H1 (cell line): ENCODE results near the gene TBC1D13. TPM values are rescaled to one million over a fixed set of nuclear protein-coding genes. Genes with fewer than 3 reads are reported as not detected.

Experiments used
- FOSL1 ChIP-seq: IDR thresholded peaks from 2 replicates; pipeline ENCODE4 v1.6.1; 2011; ENCODE audit warnings: mild to moderate bottlenecking, low read depth, low read length, moderate library complexity; ENCODE audit not compliant: insufficient read depth
- JUN ChIP-seq: IDR thresholded peaks from 2 replicates; pipeline ENCODE4 v1.6.1; 2011; ENCODE audit warnings: low read depth, mild to moderate bottlenecking, improper control_type of control experiment, low read length
- RXRA ChIP-seq: IDR thresholded peaks from 2 replicates; pipeline ENCODE4 v1.6.1; 2011; ENCODE audit warnings: low read depth, mild to moderate bottlenecking, low read length, moderate library complexity; ENCODE audit not compliant: insufficient read depth
- SP4 ChIP-seq: IDR thresholded peaks from 2 replicates; pipeline ENCODE4 v1.6.1; 2012; ENCODE audit warnings: low read length, inconsistent platforms
- SUZ12 ChIP-seq: fragments of 200-600 bp; sonication (generic); IDR thresholded peaks from 2 replicates; pipeline ENCODE4 v1.6.1; 2012; ENCODE audit warnings: mild to moderate bottlenecking, inconsistent platforms, low read length, moderate library complexity, mixed read lengths
- TAF1 ChIP-seq: IDR thresholded peaks from 2 replicates; pipeline ENCODE4 v1.6.1; 2011; ENCODE audit warnings: mild to moderate bottlenecking, low read depth, low read length
- polyA plus RNA-seq, 7 experiments: library from polyadenylated mRNA; depleted of rRNA in 3 of 7; stranded (reverse) in 5 of 7; unstranded in 2 of 7; fragments of >200 nt in 5 of 7; fragments of 200-250 nt in 2 of 7; gene quantifications; 1 replicate in 5 of 7; 2 replicates in 1 of 7; 4 replicates in 1 of 7; pipeline versions ENCODE4 v1.2.1 to v1.2.3, GENCODE V29; 2011 to 2013; ENCODE audit warnings: missing spikeins in 2 of 7, mixed read lengths in 2 of 7
- total RNA-seq: library from RNA; stranded (reverse); fragmentation: NEBNext Ultra II Directional; extraction: Animal tissue kit (Norgen Biotek cat#: 25700); gene quantifications from 2 replicates; pipeline ENCODE4 v1.2.1, GENCODE V29; 2021

The TBC1D13 gene
- total and polyA plus RNA-seq, 2 of the 8 experiments (the other 6 are each of a cell fraction or from before 2014, with no cell fraction given) = 21.3 to 24.7 TPM

- TF ChIP-seq JUN (no peak), SUZ12 (no peak), SP4 (no peak), FOSL1 (no peak), RXRA (no peak), TAF1 (no peak)
Observed at GRCh38 chr9:128824911-128825310, 37.9 kb downstream of the TBC1D13 start (continued).
